Endodermal cell (in vitro differentiated cells): ENCODE data around the gene ATP5F1E. TPM values are rescaled to one million over a fixed set of nuclear protein-coding genes. Genes with fewer than 3 reads are reported as not detected.
A peak's percentile ranks its signal among the peaks of the same experiment; 100 is the strongest.

Experiments
- DNase-seq: peaks from one replicate; pipeline ENCODE4 v3.0.0-alpha.2; 2017
- H3K27ac ChIP-seq: 2 replicates; pipeline ENCODE4 v1.5.1; 2013; ENCODE audit warnings: mild to moderate bottlenecking, low read depth, low read length, moderate library complexity
- H3K27me3 ChIP-seq: 2 replicates; pipeline ENCODE4 v1.6.1; 2013; ENCODE audit warnings: mild to moderate bottlenecking, low read length, moderate library complexity; ENCODE audit not compliant: insufficient read depth, control insufficient read depth, poor library complexity, severe bottlenecking
- H3K36me3 ChIP-seq: 2 replicates; pipeline ENCODE4 v1.7.0; 2013; ENCODE audit warnings: mild to moderate bottlenecking, low read length, moderate library complexity; ENCODE audit not compliant: control insufficient read depth, insufficient read depth
- H3K4me1 ChIP-seq: one replicate; pipeline ENCODE4 v1.7.0; 2013; ENCODE audit warnings: low read length; ENCODE audit not compliant: control insufficient read depth, insufficient read depth
- H3K4me3 ChIP-seq: 2 replicates; pipeline ENCODE4 v1.5.1; 2013; ENCODE audit warnings: mild to moderate bottlenecking, low read length, moderate library complexity
- H3K9ac ChIP-seq: 2 replicates; pipeline ENCODE4 v1.6.1; 2013; ENCODE audit warnings: mild to moderate bottlenecking, low read length, moderate library complexity; ENCODE audit not compliant: poor library complexity, severe bottlenecking; ENCODE audit errors: extremely low read depth
- H3K9me3 ChIP-seq: 2 replicates; pipeline ENCODE4 v1.6.1; 2013; ENCODE audit warnings: mild to moderate bottlenecking, low read length, moderate library complexity; ENCODE audit not compliant: control insufficient read depth
- H3K27ac Mint-ChIP-seq: 2 replicates; pipeline ENCODE4 v1.8.0; 2020; ENCODE audit warnings: mixed read lengths
- H3K27me3 Mint-ChIP-seq: 2 replicates; pipeline ENCODE4 v1.8.0; 2021; ENCODE audit warnings: mild to moderate bottlenecking, mixed read lengths; ENCODE audit not compliant: insufficient read depth
- H3K36me3 Mint-ChIP-seq: 2 replicates; pipeline ENCODE4 v1.8.0; 2020; ENCODE audit warnings: low read depth, mixed read lengths
- H3K4me1 Mint-ChIP-seq: 2 replicates; pipeline ENCODE4 v1.8.0; 2020; ENCODE audit warnings: mixed read lengths
- H3K4me3 Mint-ChIP-seq: 2 replicates; pipeline ENCODE4 v1.8.0; 2020; ENCODE audit warnings: mild to moderate bottlenecking, moderate library complexity, mixed read lengths
- H3K9me3 Mint-ChIP-seq: 2 replicates; pipeline ENCODE4 v1.8.0; 2020; ENCODE audit warnings: mild to moderate bottlenecking, mixed read lengths
- CTCF ChIP-seq: fragments of 200-600 bp; sonication (generic); conservative IDR thresholded peaks from 2 replicates; pipeline ENCODE4 v1.5.0; 2021; ENCODE audit warnings: antibody characterized with exemption, mild to moderate bottlenecking
- WGBS, 2 experiments: methylation state at CpG; one replicate each; pipeline versions ENCODE4 v1.1.5 to v1.1.7; 2013; ENCODE audit warnings: missing lambda C conversion rate in 2 of 2, mixed read lengths in 1 of 2; ENCODE audit not compliant: insufficient coverage in 1 of 2, insufficient read length in 1 of 2; 5-methylcytosine and 5-hydroxymethylcytosine counted together
- total RNA-seq, 2 donors: library from RNA; stranded (reverse); fragmentation: NEBNext Ultra II Directional in 1 of 2; extraction: Animal tissue kit (Norgen Biotek cat#: 25700) in 1 of 2; gene quantifications; 2 replicates in 1 of 2; 3 replicates in 1 of 2; pipeline ENCODE4 v1.2.1, GENCODE V29; 2021

Gene ATP5F1E
- total RNA-seq, 2 donors from 2014 or later = 52.6 to 62.6 TPM

GRCh38 chr20:59023616-59024015 lies 8.5 kb downstream of the ATP5F1E start:
- peaks cover 46% of the 10 kb centered on the region for H3K27me3 Mint-ChIP-seq
- no peak for DNase-seq

GRCh38 chr20:59022754-59023153 lies 9.4 kb downstream of the ATP5F1E start:
- Histone ChIP-seq H3K4me3 (no peak overlapping the region), H3K9ac (no peak overlapping the region), H3K36me3 (peaks cover 46% of the 10 kb centered on the region), H3K27me3 (no peaks in the 10 kb centered on the region), H3K4me1 (peaks cover 3% of the 10 kb centered on the region), H3K9me3 (no peaks in the 10 kb centered on the region), H3K27ac (no peak overlapping the region)
- Mint-ChIP-seq H3K9me3 (no peaks in the 10 kb centered on the region), H3K4me3 (no peak overlapping the region), H3K4me1 (peaks cover 8% of the 10 kb centered on the region), H3K36me3 (peaks cover 53% of the 10 kb centered on the region), H3K27ac (no peak overlapping the region), H3K27me3 (peaks cover 41% of the 10 kb centered on the region)
- DNase-seq = no peak
- WGBS, 2 experiments = 94 to 95% methylated on average over 6 to 15 of the region's 15 CpGs
- no peak for TF ChIP-seq CTCF

More at GRCh38 chr20:59023616-59024015, 8.5 kb downstream of the ATP5F1E start:
- H3K27me3 ChIP-seq = no peaks in the 10 kb centered on the region
- H3K27ac Mint-ChIP-seq = no peak overlapping the region
- H3K4me3 Mint-ChIP-seq = no peak overlapping the region
- H3K4me1 ChIP-seq = peaks cover 3% of the 10 kb centered on the region
- H3K4me1 Mint-ChIP-seq = peaks cover 15% of the 10 kb centered on the region
- H3K36me3 ChIP-seq = peaks cover 55% of the 10 kb centered on the region
- no peak for TF ChIP-seq CTCF
- peaks cover 58% of the 10 kb centered on the region for H3K36me3 Mint-ChIP-seq
- no peaks in the 10 kb centered on the region for H3K9me3 ChIP-seq
- no peak overlapping the region for H3K9ac ChIP-seq
- H3K27ac ChIP-seq = no peak overlapping the region
- 98% methylated on average over 7 to 13 of the region's 13 CpGs for WGBS, 2 experiments
- no peak overlapping the region for H3K4me3 ChIP-seq
- H3K9me3 Mint-ChIP-seq = no peaks in the 10 kb centered on the region

DNA sequence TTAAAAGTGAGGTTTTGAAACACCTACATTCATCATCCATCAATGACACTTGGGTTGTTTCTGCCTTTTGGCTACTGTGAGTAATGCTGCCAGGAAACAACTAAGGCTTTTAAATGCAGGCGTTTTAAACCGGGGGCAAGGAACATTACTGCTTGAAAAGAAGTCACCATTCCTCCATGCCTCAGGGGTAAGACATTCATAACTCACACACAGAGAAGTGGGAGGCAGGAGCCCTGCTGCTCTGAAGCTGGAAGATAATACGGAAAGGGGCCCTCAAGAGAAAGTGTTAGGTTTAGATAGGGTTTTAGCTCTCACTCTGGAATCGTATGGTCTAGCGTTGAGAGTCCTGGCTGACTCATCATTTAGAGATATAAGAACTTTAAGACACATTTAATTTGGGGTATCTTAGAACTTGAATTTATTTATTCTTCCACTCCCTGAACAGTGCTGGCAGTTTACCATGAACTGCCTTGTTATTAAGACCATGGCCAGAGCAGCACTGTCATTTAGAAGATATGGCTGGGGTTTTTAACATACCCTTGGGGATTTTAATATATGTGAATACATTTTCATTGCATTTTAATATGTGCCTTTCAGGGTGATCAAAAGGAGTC lies 11.1 kb downstream of the ATP5F1E start:
- Mint-ChIP-seq H3K27ac (no peak overlapping the region), H3K27me3 (peaks cover 28% of the 10 kb centered on the region), H3K36me3 (peaks cover 36% of the 10 kb centered on the region), H3K4me1 (peaks cover 4% of the 10 kb centered on the region), H3K9me3 (no peaks in the 10 kb centered on the region), H3K4me3 (no peak overlapping the region)
- Histone ChIP-seq H3K9me3 (no peaks in the 10 kb centered on the region), H3K27ac (peak overlapping the region; percentile 87), H3K4me3 (no peak overlapping the region), H3K36me3 (peaks cover 33% of the 10 kb centered on the region), H3K4me1 (no peaks in the 10 kb centered on the region), H3K9ac (no peak overlapping the region), H3K27me3 (no peaks in the 10 kb centered on the region)
- no peak for TF ChIP-seq CTCF
- 50 to 51% methylated on average over 2 to 5 of the region's 5 CpGs for WGBS, 2 experiments
- DNase-seq = no peak
